ENCODE data around the gene IFT172.

DNA sequence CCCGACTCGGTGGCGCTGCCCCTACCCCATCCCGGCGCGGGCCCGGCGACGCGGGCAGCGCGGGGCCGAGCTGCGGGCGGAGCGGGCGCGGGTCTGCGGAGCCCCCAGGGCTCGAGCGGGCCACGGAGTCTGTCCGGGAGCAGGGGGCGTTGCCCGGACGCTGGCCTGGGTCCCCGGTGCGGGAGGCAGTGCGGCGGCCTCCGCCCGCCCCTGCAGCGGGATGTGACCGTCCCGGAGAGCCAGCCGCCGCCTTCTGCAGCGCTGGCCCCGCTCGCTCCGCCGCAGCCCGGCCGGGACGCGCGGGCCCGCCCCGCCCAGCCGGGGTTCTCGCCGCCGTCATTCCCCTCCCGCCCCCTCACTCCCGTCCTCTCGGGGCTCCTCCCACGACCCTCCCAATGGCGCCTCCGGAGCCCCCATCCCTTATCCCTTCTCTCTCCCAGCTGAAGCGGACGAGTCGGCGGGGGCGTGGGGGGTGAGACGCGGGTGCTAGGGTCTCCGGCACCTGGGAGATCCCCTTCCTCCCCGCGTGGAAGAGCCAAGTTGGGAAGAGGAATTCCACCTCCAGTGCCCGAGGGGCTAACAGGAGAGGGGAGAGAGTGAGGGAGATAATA is 5.5 kb upstream of the IFT172 start, which contains the start of gene FNDC4:
- no peak for TF ChIP-seq TAF1 (IDR thresholded peaks at IDR 0.05; ENCODE audit: borderline replicate concordance, insufficient read depth, low read length)
- TF ChIP-seq, protein P1, sequence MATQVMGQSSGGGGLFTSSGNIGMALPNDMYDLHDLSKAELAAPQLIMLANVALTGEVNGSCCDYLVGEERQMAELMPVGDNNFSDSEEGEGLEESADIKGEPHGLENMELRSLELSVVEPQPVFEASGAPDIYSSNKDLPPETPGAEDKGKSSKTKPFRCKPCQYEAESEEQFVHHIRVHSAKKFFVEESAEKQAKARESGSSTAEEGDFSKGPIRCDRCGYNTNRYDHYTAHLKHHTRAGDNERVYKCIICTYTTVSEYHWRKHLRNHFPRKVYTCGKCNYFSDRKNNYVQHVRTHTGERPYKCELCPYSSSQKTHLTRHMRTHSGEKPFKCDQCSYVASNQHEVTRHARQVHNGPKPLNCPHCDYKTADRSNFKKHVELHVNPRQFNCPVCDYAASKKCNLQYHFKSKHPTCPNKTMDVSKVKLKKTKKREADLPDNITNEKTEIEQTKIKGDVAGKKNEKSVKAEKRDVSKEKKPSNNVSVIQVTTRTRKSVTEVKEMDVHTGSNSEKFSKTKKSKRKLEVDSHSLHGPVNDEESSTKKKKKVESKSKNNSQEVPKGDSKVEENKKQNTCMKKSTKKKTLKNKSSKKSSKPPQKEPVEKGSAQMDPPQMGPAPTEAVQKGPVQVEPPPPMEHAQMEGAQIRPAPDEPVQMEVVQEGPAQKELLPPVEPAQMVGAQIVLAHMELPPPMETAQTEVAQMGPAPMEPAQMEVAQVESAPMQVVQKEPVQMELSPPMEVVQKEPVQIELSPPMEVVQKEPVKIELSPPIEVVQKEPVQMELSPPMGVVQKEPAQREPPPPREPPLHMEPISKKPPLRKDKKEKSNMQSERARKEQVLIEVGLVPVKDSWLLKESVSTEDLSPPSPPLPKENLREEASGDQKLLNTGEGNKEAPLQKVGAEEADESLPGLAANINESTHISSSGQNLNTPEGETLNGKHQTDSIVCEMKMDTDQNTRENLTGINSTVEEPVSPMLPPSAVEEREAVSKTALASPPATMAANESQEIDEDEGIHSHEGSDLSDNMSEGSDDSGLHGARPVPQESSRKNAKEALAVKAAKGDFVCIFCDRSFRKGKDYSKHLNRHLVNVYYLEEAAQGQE (IDR thresholded peaks at IDR 0.05; ENCODE audit: insufficient read depth in 1 of 2, low read depth in 2 of 2, low read length in 2 of 2), result no peak
- no peak for TF ChIP-seq POLR2AphosphoS5 (IDR thresholded peaks at IDR 0.05; ENCODE audit: low read depth, low read length)
- no peak for TF ChIP-seq SIN3A (IDR thresholded peaks at IDR 0.05; ENCODE audit: borderline replicate concordance, insufficient read depth, low read length)
